Measurements from ENCODE around the gene KRTAP10-7.

GRCh38 chr21:44609193-44609592 is 8.8 kb downstream of the KRTAP10-7 start:
- TF ChIP-seq, protein P1, sequence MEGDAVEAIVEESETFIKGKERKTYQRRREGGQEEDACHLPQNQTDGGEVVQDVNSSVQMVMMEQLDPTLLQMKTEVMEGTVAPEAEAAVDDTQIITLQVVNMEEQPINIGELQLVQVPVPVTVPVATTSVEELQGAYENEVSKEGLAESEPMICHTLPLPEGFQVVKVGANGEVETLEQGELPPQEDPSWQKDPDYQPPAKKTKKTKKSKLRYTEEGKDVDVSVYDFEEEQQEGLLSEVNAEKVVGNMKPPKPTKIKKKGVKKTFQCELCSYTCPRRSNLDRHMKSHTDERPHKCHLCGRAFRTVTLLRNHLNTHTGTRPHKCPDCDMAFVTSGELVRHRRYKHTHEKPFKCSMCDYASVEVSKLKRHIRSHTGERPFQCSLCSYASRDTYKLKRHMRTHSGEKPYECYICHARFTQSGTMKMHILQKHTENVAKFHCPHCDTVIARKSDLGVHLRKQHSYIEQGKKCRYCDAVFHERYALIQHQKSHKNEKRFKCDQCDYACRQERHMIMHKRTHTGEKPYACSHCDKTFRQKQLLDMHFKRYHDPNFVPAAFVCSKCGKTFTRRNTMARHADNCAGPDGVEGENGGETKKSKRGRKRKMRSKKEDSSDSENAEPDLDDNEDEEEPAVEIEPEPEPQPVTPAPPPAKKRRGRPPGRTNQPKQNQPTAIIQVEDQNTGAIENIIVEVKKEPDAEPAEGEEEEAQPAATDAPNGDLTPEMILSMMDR (IDR thresholded peaks at IDR 0.05; ENCODE audit: insufficient read depth, low read depth, low read length), result no peak
- TF ChIP-seq EZH2 (IDR thresholded peaks at IDR 0.05; ENCODE audit: insufficient read depth, low read length), result no peak

All from astrocyte (in vitro differentiated cells and primary cell).